K562 (cell line): ENCODE measurements around the gene AOC1. TPM values are rescaled to one million over a fixed set of nuclear protein-coding genes. Genes with fewer than 3 reads are reported as not detected.

Source experiments
- CBFA2T3 ChIP-seq: fragments of 450-650 bp; IDR thresholded peaks from 2 replicates; pipeline ENCODE4 v1.6.1; 2017
- DNMT1 ChIP-seq: fragments of 450-650 bp; IDR thresholded peaks from 2 replicates; pipeline ENCODE4 v1.6.1; 2016; ENCODE audit warnings: antibody characterized with exemption, mild to moderate bottlenecking
- GABPB2 ChIP-seq: fragments of 250-450 bp; sonication (Bioruptor Pico); conservative IDR thresholded peaks from 2 replicates; pipeline ENCODE4 v1.5.1; 2021; ENCODE audit warnings: mild to moderate bottlenecking
- KDM2B ChIP-seq: fragments of 250-450 bp; sonication (Bioruptor Pico); IDR thresholded peaks from 2 replicates; pipeline ENCODE4 v1.8.0; 2021; ENCODE audit warnings: mild to moderate bottlenecking, moderate library complexity
- NCOR1 ChIP-seq: fragments of 450-650 bp; IDR thresholded peaks from 2 replicates; pipeline ENCODE4 v1.6.1; 2016; ENCODE audit warnings: mild to moderate bottlenecking, moderate library complexity
- PHF8 ChIP-seq: fragments of 200-600 bp; sonication (generic); IDR thresholded peaks from 2 replicates; pipeline ENCODE4 v1.6.1; 2012; ENCODE audit warnings: mixed run types, mild to moderate bottlenecking, inconsistent platforms, low read length, moderate library complexity, borderline replicate concordance
- RAD21 ChIP-seq, 2 experiments: fragments of 250-450 bp in 1 of 2; fragments of 450-650 bp in 1 of 2; sonication (Bioruptor Pico) in 1 of 2; formaldehyde crosslinking in 1 of 2; IDR thresholded peaks in 1 of 2; conservative IDR thresholded peaks in 1 of 2; 2 replicates each; pipeline versions ENCODE4 v1.4.0 to v1.8.0; 2020 to 2022; ENCODE audit warnings: mild to moderate bottlenecking in 2 of 2, moderate library complexity in 1 of 2
- STAT5B ChIP-seq: fragments of 250-450 bp; sonication (Bioruptor Pico); IDR thresholded peaks from 2 replicates; pipeline ENCODE4 v1.8.0; 2021; ENCODE audit warnings: mild to moderate bottlenecking, inconsistent platforms
- ZBTB17 ChIP-seq: fragments of 450-650 bp; formaldehyde crosslinking; IDR thresholded peaks from 2 replicates; pipeline ENCODE4 v1.4.0; 2020; ENCODE audit warnings: mild to moderate bottlenecking
- ZNF165 ChIP-seq: fragments of 250-450 bp; sonication (Bioruptor Pico); IDR thresholded peaks from 2 replicates; pipeline ENCODE4 v1.4.0; 2020; ENCODE audit warnings: borderline replicate concordance
- ZNF3 ChIP-seq: fragments of 250-450 bp; sonication (Bioruptor Pico); IDR thresholded peaks from 2 replicates; pipeline ENCODE4 v1.5.0; 2021; ENCODE audit warnings: mild to moderate bottlenecking, moderate library complexity
- ZNF778 ChIP-seq: fragments of 450-650 bp; formaldehyde crosslinking; IDR thresholded peaks from 2 replicates; pipeline ENCODE4 v1.4.0; 2020; ENCODE audit warnings: mild to moderate bottlenecking, moderate library complexity
- polyA plus RNA-seq, 8 experiments: library from polyadenylated mRNA; depleted of rRNA in 4 of 8; stranded (reverse) in 5 of 8; unstranded in 3 of 8; fragments of >200 nt; fragmentation: Nextera tagmentation in 2 of 8; fragmentation: Illumina TruSeq in 1 of 8; extraction: Ambion mirVana in 2 of 8; extraction: Trizol in 1 of 8; gene quantifications; 2 replicates each; pipeline versions ENCODE4 v1.2.1 to v1.2.3, GENCODE V29; 2011 to 2014; ENCODE audit warnings: inconsistent platforms in 1 of 8, missing spikeins in 1 of 8
- total RNA-seq, 7 experiments: library from RNA; depleted of rRNA in 6 of 7; stranded (reverse); fragments of >200 nt in 6 of 7; fragmentation: Illumina TruSeq in 2 of 7; extraction: Trizol in 2 of 7; gene quantifications; 2 replicates each; pipeline versions ENCODE4 v1.2.1 to v1.2.3, GENCODE V29; 2011 to 2021; ENCODE audit warnings: low replicate concordance in 1 of 7
- TF ChIP-seq, protein P1 (sequence below): sonication (generic); formaldehyde crosslinking; IDR thresholded peaks from 2 replicates; pipeline ENCODE4 v1.8.1; 2023; ENCODE audit warnings: missing genetic modification reagents, mild to moderate bottlenecking, borderline replicate concordance
- TF ChIP-seq, protein P2 (sequence below): fragments of 450-650 bp; IDR thresholded peaks from 2 replicates; pipeline ENCODE4 v1.6.1; 2016
- TF ChIP-seq, protein P3 (sequence below): fragments of 250-450 bp; sonication (Bioruptor Pico); IDR thresholded peaks from 2 replicates; pipeline ENCODE4 v1.6.1; 2021; ENCODE audit warnings: mild to moderate bottlenecking
- TF ChIP-seq, protein P4 (sequence below): fragments of 250-450 bp; sonication (Bioruptor Pico); IDR thresholded peaks from 2 replicates; pipeline ENCODE4 v1.5.1; 2021; ENCODE audit warnings: mild to moderate bottlenecking
- TF ChIP-seq, protein P5 (sequence below), 2 experiments: fragments of 450-650 bp; IDR thresholded peaks; 2 replicates each; pipeline ENCODE4 v1.6.1; 2018; ENCODE audit warnings: mild to moderate bottlenecking in 2 of 2, low read depth in 1 of 2; ENCODE audit not compliant: partially characterized antibody in 2 of 2

The AOC1 gene
- total and polyA plus RNA-seq, 9 of the 15 experiments (the other 6 are each of a cell fraction or from before 2014, with no cell fraction given), result not detected

DNA sequence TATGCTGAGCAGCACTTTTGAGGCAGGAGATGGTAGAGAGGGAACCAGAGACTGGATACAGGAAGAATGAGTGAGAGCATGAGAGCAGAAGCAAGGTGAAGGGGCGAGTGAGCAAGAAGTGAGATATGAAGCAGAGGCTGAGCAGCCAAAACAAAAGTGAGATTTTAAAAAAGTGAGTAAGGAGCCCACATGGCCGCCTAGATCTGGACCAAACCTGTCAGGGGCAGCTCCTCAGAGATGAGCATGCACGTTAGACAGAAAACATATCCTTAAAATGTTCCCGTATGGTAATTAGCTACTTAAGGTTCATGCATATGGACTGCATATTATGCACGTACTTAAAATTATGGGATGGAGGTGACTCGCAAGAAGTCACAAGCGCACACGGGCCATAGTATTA lies 29.3 kb upstream of the AOC1 start (continued):
- TF ChIP-seq, protein P1, sequence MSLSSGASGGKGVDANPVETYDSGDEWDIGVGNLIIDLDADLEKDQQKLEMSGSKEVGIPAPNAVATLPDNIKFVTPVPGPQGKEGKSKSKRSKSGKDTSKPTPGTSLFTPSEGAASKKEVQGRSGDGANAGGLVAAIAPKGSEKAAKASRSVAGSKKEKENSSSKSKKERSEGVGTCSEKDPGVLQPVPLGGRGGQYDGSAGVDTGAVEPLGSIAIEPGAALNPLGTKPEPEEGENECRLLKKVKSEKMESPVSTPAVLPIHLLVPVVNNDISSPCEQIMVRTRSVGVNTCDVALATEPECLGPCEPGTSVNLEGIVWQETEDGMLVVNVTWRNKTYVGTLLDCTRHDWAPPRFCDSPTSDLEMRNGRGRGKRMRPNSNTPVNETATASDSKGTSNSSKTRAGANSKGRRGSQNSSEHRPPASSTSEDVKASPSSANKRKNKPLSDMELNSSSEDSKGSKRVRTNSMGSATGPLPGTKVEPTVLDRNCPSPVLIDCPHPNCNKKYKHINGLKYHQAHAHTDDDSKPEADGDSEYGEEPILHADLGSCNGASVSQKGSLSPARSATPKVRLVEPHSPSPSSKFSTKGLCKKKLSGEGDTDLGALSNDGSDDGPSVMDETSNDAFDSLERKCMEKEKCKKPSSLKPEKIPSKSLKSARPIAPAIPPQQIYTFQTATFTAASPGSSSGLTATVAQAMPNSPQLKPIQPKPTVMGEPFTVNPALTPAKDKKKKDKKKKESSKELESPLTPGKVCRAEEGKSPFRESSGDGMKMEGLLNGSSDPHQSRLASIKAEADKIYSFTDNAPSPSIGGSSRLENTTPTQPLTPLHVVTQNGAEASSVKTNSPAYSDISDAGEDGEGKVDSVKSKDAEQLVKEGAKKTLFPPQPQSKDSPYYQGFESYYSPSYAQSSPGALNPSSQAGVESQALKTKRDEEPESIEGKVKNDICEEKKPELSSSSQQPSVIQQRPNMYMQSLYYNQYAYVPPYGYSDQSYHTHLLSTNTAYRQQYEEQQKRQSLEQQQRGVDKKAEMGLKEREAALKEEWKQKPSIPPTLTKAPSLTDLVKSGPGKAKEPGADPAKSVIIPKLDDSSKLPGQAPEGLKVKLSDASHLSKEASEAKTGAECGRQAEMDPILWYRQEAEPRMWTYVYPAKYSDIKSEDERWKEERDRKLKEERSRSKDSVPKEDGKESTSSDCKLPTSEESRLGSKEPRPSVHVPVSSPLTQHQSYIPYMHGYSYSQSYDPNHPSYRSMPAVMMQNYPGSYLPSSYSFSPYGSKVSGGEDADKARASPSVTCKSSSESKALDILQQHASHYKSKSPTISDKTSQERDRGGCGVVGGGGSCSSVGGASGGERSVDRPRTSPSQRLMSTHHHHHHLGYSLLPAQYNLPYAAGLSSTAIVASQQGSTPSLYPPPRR (CRISPR knock-in tag), result no peak
- TF ChIP-seq, protein P2, sequence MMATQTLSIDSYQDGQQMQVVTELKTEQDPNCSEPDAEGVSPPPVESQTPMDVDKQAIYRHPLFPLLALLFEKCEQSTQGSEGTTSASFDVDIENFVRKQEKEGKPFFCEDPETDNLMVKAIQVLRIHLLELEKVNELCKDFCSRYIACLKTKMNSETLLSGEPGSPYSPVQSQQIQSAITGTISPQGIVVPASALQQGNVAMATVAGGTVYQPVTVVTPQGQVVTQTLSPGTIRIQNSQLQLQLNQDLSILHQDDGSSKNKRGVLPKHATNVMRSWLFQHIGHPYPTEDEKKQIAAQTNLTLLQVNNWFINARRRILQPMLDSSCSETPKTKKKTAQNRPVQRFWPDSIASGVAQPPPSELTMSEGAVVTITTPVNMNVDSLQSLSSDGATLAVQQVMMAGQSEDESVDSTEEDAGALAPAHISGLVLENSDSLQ, result no peak
- TF ChIP-seq CBFA2T3 (no peak), ZNF3 (CRISPR knock-in tag) (no peak), STAT5B (no peak), NCOR1 (no peak), PHF8 (no peak), KDM2B (no peak), ZNF778 (CRISPR knock-in tag) (no peak), RAD21 (CRISPR knock-in tag; conservative IDR thresholded peaks at IDR 0.05 in 1 of 2, IDR thresholded peaks at IDR 0.05 in 1 of 2) (no peak), DNMT1 (no peak), ZNF165 (CRISPR knock-in tag) (0 out of 2 replicates have a peak, but pooled peaks have one; percentile 10), GABPB2 (0 out of 2 replicates have a peak, but pooled peaks have one; percentile 39), ZBTB17 (CRISPR knock-in tag) (no peak)
- TF ChIP-seq, protein P3, sequence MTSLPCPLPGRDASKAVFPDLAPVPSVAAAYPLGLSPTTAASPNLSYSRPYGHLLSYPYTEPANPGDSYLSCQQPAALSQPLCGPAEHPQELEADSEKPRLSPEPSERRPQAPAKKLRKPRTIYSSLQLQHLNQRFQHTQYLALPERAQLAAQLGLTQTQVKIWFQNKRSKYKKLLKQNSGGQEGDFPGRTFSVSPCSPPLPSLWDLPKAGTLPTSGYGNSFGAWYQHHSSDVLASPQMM (CRISPR knock-in tag), result no peak
- TF ChIP-seq, protein P4, sequence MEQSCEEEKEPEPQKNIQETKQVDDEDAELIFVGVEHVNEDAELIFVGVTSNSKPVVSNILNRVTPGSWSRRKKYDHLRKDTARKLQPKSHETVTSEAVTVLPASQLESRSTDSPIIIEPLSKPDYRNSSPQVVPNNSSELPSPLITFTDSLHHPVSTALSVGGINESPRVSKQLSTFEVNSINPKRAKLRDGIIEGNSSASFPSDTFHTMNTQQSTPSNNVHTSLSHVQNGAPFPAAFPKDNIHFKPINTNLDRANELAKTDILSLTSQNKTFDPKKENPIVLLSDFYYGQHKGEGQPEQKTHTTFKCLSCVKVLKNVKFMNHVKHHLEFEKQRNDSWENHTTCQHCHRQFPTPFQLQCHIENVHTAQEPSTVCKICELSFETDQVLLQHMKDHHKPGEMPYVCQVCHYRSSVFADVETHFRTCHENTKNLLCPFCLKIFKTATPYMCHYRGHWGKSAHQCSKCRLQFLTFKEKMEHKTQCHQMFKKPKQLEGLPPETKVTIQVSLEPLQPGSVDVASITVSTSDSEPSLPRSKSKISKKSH (CRISPR knock-in tag), result no peak
- TF ChIP-seq, protein P5, sequence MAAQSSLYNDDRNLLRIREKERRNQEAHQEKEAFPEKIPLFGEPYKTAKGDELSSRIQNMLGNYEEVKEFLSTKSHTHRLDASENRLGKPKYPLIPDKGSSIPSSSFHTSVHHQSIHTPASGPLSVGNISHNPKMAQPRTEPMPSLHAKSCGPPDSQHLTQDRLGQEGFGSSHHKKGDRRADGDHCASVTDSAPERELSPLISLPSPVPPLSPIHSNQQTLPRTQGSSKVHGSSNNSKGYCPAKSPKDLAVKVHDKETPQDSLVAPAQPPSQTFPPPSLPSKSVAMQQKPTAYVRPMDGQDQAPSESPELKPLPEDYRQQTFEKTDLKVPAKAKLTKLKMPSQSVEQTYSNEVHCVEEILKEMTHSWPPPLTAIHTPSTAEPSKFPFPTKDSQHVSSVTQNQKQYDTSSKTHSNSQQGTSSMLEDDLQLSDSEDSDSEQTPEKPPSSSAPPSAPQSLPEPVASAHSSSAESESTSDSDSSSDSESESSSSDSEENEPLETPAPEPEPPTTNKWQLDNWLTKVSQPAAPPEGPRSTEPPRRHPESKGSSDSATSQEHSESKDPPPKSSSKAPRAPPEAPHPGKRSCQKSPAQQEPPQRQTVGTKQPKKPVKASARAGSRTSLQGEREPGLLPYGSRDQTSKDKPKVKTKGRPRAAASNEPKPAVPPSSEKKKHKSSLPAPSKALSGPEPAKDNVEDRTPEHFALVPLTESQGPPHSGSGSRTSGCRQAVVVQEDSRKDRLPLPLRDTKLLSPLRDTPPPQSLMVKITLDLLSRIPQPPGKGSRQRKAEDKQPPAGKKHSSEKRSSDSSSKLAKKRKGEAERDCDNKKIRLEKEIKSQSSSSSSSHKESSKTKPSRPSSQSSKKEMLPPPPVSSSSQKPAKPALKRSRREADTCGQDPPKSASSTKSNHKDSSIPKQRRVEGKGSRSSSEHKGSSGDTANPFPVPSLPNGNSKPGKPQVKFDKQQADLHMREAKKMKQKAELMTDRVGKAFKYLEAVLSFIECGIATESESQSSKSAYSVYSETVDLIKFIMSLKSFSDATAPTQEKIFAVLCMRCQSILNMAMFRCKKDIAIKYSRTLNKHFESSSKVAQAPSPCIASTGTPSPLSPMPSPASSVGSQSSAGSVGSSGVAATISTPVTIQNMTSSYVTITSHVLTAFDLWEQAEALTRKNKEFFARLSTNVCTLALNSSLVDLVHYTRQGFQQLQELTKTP (IDR thresholded peaks at IDR 0.05; ENCODE audit: low read depth in 1 of 2, partially characterized antibody in 2 of 2), result peak in 1 of 2 experiments; percentile 32
